PC-3 (cell line): ENCODE results near the gene HSF4.

Experiments used
- EZH2 ChIP-seq: fragments of 300-600 bp; sonication (generic); IDR thresholded peaks from one replicate; pipeline ENCODE4 v1.6.1; 2017; ENCODE audit warnings: antibody characterized with exemption, mild to moderate bottlenecking, low read length; ENCODE audit not compliant: unreplicated experiment
- EZH2phosphoT487 ChIP-seq: fragments of 300-600 bp; sonication (generic); IDR thresholded peaks from 2 replicates; pipeline ENCODE4 v1.6.1; 2018; ENCODE audit warnings: mild to moderate bottlenecking, antibody characterized with exemption, low read length, borderline replicate concordance
- TF ChIP-seq, protein P1 (sequence below): fragments of 300-600 bp; sonication (generic); conservative IDR thresholded peaks from 2 replicates; pipeline ENCODE4 v1.5.1; 2017; ENCODE audit warnings: antibody characterized with exemption, low read depth, mild to moderate bottlenecking, low read length

DNA sequence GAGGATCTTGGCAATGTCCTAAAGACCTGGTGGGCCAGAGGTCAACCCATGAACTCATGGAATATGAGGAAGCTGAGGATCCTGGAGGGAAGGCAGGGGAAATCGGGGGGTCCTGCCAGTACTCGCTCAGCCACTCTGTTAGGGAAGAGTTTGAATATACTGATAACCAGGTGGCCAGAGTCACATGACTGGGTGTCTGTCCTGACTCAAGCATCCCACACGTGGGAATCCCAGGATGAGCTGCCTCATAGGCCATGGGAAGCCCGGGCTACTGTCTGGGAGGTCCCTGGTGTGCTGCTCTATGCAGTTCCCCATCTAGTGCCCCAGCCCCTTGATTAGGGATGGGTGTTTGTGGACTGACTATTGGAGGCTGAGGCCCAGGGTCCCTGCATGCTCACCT, 23.8 kb downstream of the HSF4 start:
- TF ChIP-seq, protein P1, sequence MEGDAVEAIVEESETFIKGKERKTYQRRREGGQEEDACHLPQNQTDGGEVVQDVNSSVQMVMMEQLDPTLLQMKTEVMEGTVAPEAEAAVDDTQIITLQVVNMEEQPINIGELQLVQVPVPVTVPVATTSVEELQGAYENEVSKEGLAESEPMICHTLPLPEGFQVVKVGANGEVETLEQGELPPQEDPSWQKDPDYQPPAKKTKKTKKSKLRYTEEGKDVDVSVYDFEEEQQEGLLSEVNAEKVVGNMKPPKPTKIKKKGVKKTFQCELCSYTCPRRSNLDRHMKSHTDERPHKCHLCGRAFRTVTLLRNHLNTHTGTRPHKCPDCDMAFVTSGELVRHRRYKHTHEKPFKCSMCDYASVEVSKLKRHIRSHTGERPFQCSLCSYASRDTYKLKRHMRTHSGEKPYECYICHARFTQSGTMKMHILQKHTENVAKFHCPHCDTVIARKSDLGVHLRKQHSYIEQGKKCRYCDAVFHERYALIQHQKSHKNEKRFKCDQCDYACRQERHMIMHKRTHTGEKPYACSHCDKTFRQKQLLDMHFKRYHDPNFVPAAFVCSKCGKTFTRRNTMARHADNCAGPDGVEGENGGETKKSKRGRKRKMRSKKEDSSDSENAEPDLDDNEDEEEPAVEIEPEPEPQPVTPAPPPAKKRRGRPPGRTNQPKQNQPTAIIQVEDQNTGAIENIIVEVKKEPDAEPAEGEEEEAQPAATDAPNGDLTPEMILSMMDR, result no peak
- no peak for TF ChIP-seq EZH2
- no peak for TF ChIP-seq EZH2phosphoT487
